ENCODE data around the gene HCK.

DNA sequence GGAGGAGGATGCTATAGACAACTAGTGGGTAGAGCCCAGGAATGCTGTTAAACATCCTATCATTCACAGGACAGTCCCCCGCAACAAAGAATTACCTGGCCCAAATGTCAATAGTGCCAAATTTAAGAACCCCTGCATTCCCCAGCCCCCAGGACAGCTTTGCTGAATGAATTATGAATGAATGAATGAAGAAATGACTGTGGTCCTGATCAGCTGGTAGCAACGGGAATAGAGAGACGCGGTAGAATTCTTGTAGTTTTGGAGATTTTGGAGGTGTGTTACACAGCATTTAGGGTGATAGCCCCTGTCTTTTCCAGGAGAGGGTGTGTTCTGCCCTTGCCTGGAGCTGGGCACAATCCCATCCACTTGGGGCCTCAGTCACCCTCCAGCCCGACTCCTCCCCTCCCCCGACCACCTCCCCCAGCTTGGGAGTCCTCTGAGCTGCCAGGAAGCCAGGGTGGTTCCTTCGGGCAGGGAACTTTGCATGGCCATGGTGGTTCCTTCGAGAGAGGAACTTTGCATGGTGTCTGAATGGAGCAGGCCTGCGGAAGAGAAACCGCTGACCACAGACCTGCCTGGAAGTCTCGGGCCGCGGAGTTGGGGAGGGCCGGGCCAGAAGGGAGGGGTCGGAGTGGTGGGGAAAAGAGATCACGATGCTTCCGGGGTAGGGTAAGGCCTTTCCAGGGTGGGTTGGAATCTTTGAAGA is 1.0 kb upstream of the HCK start:
- TF ChIP-seq CTCF (IDR thresholded peaks at IDR 0.05 in 4 of 5, conservative IDR thresholded peaks at IDR 0.05 in 1 of 5) (no peak), POLR2A (IDR thresholded peaks at IDR 0.05) (no peak)
